GM20000 (cell line): ENCODE data around the gene SLC37A4.

Source experiments
- DNase-seq: peaks from one replicate; pipeline ENCODE4 v3.0.0; 2012; ENCODE audit warnings: low spot score
- CTCF ChIP-seq: IDR thresholded peaks from 2 replicates; pipeline ENCODE4 v1.5.1; 2012; ENCODE audit warnings: mild to moderate bottlenecking, control low read depth; ENCODE audit errors: extremely low read depth, missing control alignments

The SLC37A4 gene

GRCh38 chr11:118979434-118979833 is 51.2 kb downstream of the SLC37A4 start:
- no peak for TF ChIP-seq CTCF
- peak; percentile 15 for DNase-seq

- DNase-seq = no peak
- TF ChIP-seq CTCF = no peak
These were observed 54.6 kb downstream of the SLC37A4 start for GRCh38 chr11:118975771-118976709.
